HG02571 (cell line): ENCODE results near the gene CPD.

Experiments
- ATAC-seq: cut with Tn5 transposase; IDR thresholded peaks from one replicate; pipeline ENCODE4 v1.9.1; 2021; ENCODE audit warnings: mild to moderate bottlenecking, moderate library complexity; ENCODE audit not compliant: unreplicated experiment

The CPD gene

DNA sequence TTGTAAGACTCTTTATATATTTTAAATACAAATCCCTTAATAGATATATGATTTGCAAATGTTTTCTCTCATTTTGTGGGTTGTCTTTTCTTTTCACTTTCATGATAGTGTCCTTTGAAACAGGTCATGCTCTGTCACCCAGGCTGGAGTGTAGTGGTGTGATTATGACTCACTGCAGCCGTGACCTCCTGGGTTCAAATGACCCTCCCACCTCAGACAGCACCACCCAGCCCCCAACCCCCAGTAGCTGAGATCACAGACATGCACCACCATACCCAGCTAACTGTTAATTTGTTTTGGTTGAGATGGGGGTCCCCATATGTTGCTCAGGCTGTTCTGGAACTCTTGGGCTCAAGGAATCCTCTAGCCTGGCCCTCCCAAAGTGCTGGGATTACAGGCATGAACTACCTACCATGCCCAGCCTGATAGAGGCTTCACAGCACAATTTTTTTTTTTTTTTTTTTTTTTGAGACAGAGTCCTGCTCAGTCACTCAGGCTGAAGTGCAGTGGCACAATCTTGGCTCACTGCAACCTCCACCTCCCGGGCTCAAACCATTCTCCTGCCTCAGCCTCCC lies 26.4 kb upstream of the CPD start:
- ATAC-seq, result no peak

DNA sequence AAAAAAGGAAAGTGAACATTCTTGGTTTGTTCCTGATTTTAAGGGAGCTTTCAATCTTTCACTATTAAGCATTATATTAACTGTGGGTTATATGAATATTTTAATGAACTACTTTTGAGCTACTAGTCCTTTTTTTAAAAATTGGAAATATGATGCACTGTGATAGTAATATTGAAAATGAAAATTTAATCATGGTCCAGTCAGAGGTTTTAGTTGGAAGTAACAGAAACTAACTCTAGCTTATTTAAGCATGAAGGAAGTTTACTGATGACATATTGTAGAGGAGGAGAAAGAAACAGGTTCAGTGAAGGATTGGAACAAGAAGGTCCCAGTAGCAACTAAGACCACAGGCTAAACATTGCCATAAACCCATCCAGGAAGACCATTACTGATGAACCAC lies 24.0 kb upstream of the CPD start:
- no peak for ATAC-seq

DNA sequence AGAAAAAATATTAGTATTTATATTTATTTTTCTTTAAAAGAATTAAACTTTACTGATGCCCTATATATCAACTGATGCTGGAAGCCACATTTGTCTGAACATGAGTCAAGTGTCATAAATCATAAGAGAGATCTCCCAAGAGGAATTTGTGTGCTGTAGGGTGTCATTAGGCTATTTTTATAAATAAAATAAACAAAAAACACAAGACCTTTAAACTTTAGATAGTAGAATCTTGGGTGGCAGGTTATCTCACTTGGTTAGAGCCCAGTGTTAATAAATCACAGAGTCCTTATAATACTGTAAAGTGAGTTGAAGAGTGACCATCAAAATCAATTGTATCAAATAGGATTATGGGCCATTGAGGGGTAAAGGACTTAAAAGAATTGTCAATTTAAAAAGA lies 21.3 kb upstream of the CPD start:
- no peak for ATAC-seq

DNA sequence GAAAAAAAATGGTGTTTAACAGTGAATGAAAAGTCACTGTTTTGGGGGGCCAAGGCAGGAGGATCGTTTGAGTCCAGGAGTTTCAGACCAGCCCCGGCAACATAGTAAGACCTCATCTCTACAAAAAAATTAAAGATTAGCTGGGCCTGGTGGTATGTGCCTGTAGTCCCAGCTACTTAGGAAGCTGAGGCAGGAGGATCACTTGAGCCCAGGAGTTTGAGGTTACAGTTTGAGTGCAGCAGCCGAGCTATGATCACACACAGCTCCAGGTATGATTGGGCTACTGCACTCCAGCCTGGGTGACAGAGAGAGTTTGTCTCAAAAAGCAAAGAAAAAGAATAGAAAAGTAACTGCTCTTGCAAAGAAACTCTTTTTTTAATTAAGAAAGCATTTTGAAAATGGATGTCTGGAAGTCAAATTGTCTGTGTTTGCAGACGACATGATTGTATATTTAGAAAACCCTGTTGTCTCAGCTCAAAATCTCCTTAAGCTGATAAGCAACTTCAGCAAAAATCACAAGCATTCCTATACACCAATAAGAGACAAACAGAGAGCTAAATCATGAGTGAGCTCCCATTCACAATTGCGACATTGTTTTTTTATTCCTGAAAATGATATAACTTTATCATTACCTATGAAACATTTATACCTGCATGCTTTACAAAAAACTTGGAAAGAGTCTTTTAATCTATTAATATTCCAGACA lies 20.5 kb upstream of the CPD start:
- no peak for ATAC-seq

DNA sequence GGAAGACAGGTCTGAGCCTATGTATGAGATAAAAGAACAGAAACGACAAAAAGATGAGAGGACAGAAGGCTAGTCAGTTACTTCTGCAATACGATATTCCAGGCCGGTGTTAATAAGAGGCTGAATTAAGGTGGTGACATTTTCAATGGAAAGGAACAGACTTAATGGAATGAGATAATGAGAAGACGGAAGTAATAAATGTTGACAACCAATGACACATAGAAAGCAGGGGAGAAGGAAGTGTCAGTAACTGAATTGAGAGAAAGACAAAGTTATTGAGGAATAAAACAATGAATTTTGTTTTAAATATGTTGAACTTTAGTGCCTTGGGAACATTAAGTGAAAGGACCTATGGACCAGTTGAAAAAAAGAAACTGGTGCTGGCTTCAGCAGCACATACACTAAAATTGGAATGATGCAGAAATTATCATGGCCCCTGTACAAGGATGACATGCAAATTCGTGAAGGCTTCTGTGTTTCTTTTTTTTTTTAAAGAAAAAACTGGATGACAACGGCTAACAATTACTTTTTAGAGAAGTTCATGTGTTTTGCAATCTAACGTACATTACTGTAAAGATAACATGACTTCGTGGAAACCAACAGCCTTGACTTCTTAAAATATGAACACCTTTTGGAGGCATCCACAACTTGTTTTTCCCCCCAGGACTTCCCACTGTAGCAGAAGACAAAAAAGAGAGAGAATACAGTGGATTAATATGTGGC lies 18.5 kb upstream of the CPD start:
- ATAC-seq, result no peak

DNA sequence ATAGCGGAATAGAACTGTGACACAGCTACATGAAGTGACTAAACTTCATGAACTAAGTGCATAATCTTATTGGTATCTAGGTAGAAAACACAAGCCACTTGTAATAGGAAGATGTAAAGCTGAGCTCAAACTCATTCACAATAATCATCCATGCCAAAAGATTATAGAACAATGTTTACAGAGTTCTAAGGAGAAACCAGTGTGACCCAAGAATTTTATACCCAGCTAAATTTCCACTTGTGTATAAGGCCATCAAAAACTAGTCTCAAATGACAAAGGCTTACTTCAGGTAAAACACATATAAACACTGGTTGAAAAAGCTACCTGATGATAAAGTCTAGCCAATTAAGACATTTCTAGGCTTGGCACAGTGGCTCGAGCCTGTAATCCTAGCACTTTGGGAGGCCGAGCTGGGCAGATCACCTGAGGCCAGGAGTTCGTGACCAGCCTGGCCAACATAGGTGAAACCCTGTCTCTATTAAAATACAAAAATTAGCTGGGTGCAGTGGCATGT lies 16.9 kb upstream of the CPD start:
- no peak for ATAC-seq

DNA sequence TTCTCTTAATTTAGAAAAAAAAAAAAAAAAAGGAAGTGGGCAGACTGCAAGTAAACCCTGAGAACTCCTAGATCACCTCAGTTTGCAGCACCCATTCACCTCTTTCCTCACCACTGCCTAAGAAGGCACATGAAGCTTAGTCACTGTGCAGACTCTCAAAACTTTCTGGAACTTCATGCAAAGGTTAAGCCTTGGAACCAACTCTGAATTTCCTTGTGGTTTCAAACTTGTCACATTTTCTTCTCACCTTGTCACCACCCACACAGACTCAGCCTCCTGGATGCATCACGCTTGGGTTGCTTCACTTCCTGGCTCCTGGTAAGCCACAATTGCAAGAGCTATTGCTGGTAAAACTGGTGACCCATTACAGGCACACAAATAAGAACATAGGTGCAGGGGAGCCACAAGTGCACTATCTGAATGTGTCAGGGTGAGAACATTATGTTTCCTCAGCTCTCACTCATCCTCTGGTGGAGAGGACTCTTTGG lies 15.0 kb upstream of the CPD start:
- peak; percentile 58 for ATAC-seq

DNA sequence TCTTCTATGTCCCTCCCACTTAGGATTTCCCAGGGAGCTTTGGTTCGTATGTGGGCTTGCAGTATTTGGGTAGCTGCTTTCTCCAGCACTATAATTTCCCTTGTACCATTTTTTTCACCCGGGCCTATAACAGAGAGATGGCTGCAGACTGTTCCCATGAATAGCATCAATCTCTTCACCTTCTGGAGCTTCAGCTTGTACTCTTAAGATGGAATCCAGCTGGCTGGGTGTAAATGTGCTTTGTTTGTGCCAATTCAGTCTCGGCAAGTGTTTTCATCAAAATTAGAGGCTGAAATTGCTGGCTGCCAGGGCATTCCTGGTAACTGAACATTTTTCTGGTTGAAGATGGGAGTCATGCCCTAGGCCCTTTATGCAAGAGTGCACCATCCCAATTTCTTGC lies 12.2 kb upstream of the CPD start:
- ATAC-seq, result no peak

DNA sequence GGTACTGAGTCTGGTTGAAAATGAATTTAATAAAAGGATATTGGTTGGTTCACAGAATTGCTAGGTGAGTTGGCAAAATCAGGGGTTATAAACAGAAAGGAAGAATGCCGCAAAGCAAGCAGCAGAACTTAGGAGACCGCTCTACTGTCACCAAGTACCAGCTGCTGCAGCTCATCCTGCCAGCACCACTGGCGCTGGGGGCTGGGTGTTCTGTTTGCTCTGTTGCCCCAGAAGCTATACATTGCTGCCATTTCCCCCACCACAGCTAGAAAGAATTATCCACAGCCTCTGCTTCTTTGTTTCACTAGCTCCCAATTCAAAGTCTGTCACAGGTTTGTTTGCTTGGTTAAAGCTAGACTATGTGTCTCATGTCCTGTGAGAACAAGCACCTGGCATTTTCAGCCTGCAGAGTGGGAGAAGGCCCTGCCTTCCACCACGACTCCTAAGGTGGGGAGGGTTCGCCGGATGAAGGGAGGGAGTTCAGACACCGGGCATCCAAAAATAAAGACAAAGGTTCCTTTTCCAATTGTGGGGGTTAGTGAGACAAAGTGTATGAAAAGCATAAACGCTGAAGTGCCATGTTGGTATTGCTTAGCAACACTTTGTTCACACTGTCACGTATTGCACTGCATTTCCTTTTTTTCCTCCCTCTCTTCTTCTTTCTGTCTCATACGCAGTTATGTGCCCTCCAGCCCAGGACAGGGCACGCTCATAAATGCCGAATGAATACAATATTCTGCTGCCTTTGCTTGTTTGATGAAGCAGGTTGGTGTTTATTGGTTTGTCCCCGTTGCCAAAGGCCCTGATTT lies 9.6 kb upstream of the CPD start:
- no peak for ATAC-seq

DNA sequence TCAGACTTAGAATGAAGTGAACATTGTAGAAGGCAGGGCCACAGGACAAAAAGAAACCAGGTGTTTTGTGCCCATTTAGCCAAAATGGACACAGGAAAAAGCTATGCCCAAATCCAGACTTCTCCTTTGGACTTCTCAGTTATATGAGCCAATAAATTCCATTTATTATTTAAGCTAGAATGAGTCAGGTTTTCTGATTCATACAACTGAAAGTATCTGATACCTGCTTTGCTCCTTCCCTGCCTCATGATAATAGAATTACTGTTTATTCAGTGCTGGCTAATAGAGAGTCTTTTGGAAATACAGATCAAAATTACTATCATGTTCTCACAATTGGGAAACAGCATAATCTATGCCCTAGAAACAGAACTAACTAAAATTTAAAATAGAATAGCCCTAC lies 8.7 kb upstream of the CPD start:
- no peak for ATAC-seq

DNA sequence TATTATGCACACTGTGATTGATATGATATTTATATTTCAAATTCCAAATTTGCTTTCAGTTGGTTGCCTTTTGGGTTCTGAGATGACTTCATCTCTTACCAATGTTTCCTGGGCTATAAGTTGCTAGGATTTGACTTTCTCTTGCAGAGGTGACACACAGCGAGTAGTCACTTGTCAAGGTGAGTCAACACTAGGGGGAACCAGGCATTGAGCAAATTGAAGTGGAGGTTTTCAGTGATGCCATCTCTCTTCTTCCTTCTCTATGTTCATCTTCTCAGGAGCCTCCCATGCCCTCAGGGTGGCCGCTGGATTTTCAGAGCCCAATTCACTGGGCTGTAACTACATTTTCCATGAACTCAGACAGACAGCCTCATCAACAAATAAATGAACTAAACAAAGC lies 6.0 kb upstream of the CPD start:
- no peak for ATAC-seq

DNA sequence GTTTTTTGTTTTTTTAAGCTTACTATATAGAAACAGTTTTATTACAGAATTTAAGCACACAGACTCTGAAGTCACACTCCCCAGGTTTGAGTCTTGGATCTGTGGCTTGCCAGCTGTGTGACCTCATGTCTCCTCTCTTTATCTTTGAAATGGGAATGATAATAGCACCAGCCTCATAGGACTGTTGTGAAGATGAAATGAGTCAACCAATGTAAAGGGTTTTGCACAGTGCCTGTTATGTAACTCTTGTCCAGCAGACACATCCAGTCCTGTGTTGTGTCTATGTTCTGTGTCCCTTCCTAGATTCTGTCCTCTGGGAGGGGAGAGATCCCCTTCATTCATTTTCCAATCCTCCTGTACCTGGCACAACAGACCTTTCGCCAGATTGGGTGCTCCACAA lies 3.1 kb upstream of the CPD start:
- ATAC-seq, result no peak

DNA sequence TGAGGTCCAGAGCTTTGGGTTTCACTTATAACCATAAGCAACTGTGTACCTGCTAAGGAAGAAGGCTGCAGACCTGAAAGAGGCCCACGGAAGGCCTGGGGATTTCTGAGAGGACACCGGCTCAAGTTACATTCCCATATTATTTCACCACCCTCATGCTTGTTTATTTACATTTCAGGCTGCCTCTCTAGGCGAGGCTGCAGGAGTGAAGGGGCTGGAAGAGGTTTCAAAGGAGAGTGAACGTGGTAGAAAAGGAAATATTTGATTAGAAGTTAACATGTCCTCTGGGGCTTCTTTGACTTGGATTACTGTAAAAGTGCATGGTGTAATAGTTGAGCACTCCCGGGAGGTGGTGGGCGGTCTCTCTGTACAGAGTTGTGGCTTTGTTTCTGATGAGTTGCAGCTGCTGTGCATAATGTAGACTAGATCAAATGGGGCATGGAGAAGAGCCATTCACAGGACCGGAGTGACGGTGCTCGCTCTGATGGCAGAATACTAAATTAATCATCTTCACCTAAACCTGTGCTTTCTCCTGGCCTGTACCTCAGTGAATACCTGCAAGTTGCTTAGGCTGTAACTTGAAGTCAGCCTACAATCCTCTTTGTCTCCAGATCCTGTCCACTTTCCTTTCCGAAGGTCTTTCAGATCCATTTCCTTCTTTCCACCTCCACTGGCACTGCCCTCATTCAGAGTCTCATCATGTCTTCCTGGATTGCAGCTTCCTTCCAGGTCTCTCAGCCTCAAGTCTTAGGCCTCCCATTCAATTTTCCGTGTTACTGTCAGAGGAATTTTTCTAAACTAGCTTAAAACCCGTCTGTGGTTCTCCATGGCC lies 1.9 kb upstream of the CPD start:
- no peak for ATAC-seq

DNA sequence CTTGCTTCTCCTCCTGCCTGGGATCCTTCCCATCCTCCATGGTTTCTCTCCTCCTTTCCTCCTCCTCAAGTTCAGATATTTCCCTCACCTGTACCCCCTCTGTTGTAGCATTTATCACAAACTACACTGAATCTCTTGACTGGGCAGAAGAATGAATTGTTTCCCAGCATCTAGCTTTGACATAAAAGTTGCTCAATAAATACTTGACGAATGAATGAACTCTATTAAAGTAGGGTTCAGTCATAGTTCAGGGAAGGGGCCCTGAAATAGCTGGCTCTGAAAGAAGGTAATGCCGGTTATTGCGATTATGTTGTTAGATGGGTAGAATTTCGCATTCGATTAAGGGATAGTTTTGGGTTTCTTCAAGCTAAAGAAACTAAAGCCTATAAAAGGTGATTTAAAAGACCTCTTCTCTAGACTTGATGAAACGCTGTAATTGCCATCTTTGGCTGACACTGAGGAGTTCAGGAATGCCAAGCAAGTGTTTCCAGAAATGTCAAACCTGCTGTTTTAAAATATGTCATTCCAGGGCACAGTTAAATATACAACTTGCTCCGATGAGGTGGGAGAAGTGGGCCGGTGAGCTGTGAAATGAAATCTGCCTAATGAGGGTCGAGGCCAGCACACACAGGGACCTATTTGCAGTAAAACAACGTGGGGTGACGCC lies 1.0 kb upstream of the CPD start:
- no peak for ATAC-seq

DNA sequence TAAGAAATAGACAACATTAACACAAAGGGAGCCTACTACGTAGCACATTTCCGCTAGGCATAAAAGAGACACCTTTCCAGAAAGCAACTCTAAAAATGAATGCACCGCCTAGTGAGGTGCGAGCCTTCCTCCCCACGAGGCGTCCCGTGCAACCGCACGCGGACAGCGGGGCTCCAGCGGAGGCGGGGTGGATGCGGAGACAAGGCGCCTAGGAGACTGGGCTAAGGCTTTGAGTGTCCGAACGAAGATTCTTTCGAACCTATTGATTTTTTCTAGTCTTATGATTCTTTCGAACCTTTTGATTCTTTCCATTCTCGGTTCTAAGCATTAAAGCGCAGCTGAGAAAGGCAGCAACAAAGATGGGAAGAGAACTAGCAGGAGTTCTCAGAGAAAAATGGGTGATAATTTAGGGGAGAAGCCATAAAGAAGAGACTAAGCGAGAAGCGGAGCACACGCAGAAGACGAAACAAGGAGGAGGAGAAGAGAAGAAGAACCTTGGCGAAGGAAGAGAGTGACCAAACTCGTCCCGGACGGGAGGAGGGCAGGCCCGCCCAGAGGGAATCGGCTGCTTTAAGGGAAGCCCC lies 394 bp upstream of the CPD start:
- no peak for ATAC-seq

DNA sequence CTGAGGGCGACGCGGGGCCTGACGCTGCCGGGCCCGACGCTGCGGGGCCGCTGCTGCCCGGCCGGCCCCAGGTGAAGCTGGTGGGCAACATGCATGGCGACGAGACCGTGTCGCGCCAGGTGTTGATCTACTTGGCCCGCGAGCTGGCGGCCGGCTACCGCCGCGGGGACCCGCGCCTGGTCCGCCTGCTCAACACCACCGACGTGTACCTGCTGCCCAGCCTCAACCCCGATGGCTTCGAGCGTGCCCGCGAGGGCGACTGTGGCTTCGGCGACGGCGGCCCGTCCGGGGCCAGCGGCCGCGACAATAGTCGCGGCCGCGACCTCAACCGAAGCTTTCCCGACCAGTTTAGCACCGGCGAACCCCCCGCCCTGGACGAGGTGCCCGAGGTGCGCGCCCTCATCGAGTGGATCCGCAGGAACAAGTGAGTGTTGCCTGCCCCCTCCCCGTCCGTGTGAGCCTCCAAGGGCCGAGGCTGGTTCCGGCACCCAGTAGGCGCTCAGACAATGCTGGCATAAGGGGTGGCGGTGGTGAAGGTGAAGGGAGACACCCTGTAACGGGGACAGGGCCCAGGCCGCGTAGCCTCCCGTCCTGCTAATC lies 676 bp downstream of the CPD start:
- ATAC-seq, result peak; percentile 13

DNA sequence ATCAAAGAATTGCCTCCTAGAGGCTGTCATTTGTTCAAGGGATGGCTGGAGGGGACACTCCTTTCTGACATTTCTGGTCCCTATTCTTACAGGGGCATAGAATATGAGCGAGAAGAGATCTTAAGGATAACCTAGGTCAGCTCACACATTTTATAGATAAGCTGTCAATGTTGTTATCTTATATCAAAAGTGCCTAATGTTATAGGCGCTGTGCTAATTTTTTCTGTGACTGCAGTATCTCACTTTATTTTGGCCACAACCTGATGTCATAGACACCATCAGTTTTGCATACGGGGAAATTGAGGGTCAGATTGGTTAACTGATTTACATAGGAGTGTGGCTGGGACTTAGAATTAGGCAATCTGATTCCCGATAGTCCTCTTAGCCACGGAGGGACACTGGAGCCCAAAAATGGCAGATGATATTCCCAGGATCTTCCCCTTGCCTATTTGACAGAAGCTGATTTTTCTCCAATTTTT lies 1.2 kb downstream of the CPD start:
- ATAC-seq, result no peak

DNA sequence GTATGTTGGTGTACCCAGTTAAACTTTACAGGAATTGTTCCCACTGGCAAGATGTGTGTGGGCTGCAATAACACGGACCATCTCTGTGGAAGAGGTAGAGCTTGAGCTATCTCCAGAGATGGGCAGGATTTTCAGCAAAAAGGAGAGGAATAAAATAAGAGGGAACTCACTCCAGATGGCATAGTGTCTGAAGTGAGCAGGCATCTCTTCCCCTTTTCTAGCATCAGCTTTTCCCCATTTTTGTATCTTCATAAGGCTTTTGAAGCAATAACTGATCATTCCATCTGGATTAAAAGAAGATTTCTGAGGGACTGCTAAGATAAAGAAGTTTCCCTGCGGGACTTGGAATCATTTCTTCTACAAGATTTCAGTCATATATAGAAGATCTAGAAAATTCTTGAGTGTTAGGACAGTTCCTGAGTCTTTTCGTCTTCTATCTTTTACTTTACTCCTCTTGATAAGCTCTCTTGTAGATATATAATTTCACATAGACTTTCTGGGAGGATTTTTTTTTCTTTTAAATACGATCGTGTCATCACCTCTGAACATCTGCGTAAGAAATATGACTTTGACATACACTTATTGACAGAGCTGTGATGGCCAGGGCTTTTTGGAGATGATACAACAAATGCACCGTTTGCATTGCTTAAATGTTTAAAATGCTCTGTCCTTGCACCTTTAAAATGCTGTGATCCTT lies 2.1 kb downstream of the CPD start:
- no peak for ATAC-seq
